HG02642 (cell line): ENCODE measurements around the gene RIPPLY1.
"Not testable (repeated sequence)": the region's sequence is repeated elsewhere in the genome, so short reads cannot be mapped to it uniquely, and the experiment has no call there.

Source experiments
- ATAC-seq: cut with Tn5 transposase; IDR thresholded peaks from one replicate; pipeline ENCODE4 v1.9.1; 2021; ENCODE audit warnings: mild to moderate bottlenecking; ENCODE audit not compliant: unreplicated experiment, poor library complexity

RIPPLY1 gene

GRCh38 chrX:106917830-106918500 lies 14.8 kb upstream of the RIPPLY1 start:
- ATAC-seq: no peak

DNA sequence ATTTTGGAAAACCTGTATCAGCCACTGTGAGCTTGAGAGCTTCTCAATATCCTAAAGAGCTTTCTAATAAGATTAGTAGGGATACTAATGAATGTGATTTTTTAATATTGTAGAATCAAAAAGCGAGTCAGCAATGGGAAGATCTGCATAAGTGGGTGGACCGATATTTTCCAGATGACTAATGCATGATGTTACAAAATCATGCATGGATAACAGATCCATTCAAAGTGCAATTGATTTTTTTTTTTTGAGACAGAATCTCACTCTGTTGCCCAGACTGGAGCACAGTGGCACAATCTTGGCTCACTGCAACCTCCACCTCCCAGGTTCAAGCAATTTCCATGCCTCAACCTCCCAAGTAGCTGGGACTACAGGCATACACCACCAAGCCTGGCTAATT lies 9.7 kb upstream of the RIPPLY1 start:
- ATAC-seq: no peak

GRCh38 chrX:106906361-106906760 lies 3.2 kb upstream of the RIPPLY1 start:
- no peak for ATAC-seq

GRCh38 chrX:106905064-106905708 lies 2.0 kb upstream of the RIPPLY1 start:
- no peak for ATAC-seq

DNA sequence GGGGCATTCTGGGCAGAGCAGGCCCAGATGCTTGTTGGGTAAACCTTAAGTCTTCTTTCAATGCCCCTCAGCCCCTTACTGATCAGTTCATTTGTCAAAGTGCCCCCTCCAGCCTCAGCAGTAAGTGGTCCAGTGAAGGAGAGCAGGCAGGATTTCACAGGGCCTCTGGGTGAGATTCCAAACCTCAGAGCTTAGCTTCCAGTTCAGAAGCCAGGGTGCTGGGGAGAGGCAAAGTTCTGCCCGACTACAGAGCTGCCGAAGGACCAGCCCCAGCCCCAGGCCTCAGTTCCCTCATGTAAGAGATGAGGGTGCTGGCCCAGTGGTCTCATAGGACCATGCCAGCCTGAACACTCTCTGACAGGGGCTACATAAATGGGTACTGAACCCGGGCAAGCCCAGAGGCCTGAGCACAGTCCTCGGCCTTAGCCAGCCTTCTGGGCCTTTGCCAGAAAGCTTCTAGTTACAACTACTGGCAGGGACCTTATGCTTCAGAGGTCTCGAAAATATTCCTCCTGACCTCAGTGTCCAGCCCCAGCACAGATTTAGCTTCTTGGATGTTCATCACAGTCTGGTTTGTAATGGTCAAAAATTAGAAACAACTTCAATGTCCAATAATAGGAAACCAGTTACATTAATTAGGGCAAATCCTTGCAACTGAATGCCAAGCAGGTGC lies 851 bp upstream of the RIPPLY1 start:
- no peak for ATAC-seq

DNA sequence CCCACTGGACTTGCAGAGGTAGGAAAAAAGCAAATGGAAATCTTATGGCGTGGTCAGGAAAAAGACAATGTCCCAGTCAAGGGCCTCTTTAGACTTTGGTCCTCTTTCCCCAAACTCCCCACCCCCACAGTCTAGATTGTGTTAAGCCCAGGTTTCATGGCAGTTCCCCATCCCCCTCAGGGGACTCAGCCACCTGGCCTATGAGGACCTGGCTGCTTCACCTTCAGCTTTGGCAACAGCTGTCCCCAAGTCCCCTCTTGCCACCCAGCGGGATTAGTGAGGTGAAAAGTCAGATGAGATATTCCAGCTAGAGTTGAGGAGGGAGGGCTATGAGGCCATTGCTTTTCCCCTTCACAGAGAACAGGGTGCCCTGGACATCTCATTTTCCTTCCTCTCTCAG lies 457 bp downstream of the RIPPLY1 start:
- ATAC-seq: no peak

- no peak for ATAC-seq
Measured at GRCh38 chrX:106901781-106902219, 1.3 kb downstream of the RIPPLY1 start.

DNA sequence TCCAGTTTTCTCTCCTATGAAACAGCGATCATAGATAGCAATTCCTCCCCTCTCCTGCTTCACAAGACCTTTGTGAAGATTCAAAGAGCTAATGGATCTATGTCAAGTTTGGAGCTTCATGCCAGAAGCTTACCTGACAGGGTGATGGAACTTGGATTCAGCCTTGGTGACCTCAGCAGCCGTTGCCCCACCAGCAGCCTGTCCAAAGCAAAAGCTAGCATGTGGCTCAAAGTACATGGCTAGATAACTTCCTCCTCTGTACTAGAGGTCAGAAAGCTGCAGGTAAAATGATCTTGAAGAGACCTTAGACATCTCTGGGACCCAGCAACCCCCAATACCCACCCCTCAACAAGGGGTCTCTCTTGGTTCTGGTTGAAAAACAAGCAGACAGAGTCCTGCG lies 1.8 kb downstream of the RIPPLY1 start:
- ATAC-seq: no peak

- ATAC-seq: no peak
Measured at GRCh38 chrX:106899841-106900240, 3.3 kb downstream of the RIPPLY1 start.

- ATAC-seq: no peak
Measured at GRCh38 chrX:106899276-106899675, 3.9 kb downstream of the RIPPLY1 start.

GRCh38 chrX:106898462-106898861 lies 4.7 kb downstream of the RIPPLY1 start:
- ATAC-seq: peak; percentile 70

DNA sequence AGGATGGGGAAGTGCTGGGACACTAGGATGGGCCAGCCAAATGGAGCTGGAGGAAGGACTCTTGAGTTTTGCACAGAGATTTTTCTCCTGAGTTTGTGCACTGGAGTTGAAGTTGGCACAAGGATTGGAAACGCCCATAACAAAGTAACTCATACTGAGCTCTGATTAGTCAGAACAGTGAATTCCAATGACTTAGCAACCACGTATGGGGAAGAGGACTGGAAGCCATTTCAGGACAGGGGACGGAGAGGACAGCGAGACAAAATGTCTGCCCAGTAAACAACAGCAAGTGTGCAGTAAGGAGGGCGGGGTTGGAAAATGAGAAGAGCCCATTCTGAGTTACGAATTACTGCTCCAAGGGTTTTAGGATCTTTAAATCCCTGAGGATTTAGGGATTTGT lies 5.9 kb downstream of the RIPPLY1 start:
- ATAC-seq: no peak

GRCh38 chrX:106894978-106895452 lies 8.1 kb downstream of the RIPPLY1 start:
- no peak for ATAC-seq

DNA sequence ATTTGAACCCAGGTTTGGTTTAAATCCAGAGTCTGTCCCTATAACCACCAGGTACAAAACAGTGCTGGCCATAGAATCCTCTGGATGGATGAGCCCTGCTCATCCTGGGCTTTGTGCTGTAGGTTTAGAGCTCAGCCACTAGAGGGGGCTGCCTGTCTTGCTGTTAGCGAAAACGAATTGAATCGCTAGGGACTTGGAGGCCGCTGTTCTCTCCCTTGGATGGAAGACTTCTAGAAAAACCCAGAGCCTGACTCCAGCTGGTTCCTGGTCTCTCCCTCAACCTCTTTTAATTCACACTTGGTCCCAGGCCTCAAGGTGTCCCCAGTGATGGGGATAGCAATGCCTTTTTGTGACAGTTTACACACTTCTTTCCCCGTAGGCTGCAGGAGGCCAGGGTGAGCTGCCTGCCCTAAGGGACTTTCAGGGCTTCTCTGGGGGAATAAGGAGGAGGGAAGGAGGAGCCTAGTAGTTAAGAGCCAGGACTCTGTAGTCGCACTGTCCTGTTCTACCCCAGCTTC lies 8.7 kb downstream of the RIPPLY1 start:
- ATAC-seq: no peak

- ATAC-seq: no peak
Measured at GRCh38 chrX:106891762-106892460, 11.2 kb downstream of the RIPPLY1 start.

- ATAC-seq: no peak
Measured at GRCh38 chrX:106889468-106889867, 13.7 kb downstream of the RIPPLY1 start.

DNA sequence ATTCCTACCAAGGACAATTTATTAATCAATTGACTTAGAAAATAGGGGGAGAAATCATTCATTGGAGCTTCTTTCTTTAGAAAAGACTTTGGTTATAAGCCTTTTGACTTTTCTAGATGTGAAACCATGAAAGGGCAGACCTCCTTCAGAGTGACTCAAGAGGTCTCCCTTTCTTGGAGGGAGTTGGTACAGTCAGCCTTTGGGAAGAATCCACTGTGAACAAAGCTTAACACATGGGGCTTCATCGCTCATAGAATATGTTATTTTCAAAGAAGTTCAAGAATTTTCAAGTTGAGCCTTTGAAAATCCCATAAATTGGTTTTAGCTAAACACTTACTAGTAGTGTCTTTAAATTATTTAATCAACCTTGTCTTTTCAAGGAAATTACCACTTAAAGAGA lies 28.0 kb downstream of the RIPPLY1 start:
- ATAC-seq: no peak

- no peak for ATAC-seq
Measured at GRCh38 chrX:106874075-106874474, 29.1 kb downstream of the RIPPLY1 start.

DNA sequence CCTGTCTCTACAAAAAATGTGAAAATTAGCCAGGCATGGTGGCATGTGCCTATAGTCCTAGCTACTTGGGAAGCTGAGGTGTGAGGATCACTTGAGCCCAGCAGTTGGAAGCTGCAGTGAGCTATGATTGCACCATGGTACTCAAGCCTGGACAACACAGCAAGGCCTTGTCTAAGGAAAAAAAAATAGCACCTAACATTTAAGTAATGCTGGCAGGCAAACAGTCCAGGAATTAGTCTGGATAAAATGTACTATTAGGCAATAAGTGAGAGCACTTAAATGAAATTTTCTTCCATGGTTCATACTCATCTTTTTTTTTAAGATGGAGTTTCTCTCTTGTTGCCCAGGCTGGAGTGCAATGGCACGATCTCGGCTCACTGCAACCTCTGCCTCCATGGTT lies 30.3 kb downstream of the RIPPLY1 start:
- ATAC-seq: not testable (repeated sequence)

DNA sequence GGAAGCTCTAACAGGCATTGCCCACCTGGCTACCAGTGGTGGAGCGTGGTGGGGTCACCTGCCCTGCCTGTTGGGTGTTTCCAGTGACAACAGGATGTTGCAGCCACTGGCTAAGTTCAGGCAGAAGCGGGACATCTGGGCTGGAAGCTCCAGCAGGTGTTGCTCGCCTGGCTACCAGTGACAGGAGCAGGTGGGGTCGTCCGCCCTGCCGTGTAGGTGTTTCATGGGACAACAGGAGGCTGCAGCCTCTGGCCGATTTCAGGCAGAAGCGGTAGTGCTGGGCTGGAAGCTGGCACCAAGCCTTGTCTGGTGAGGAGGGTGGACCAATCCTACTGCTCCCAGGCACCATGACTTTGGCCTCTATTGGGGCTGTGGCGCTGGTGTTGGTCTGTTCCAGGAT lies 39.4 kb downstream of the RIPPLY1 start:
- ATAC-seq: no peak
